CD4-positive, alpha-beta T cell (primary cell): ENCODE data around the gene BRD1. TPM values are rescaled to one million over a fixed set of nuclear protein-coding genes. Genes with fewer than 3 reads are reported as not detected.

Source experiments
- ATAC-seq: fragments of 200-7000 bp; cut with Tn5 transposase; one replicate; pipeline ENCODE4 v1.10.0; 2022; ENCODE audit warnings: mild to moderate bottlenecking; ENCODE audit not compliant: poor library complexity
- CTCF ChIA-PET: fragments of 350-600 bp; sonication (Branson Sonifier 250); formaldehyde crosslinking; loops from one replicate; lab custom pipeline; 2021; ENCODE audit warnings: antibody characterized with exemption, inconsistent platforms; lab: Charles Lee
- POLR2A ChIA-PET: fragments of 350-600 bp; sonication (Branson Sonifier 250); formaldehyde crosslinking; loops from one replicate; lab custom pipeline; 2021; ENCODE audit warnings: antibody characterized with exemption, inconsistent platforms; lab: Charles Lee
- DNase-seq, 14 experiments: peaks; one replicate each; pipeline ENCODE4 v3.0.0-alpha.2; 2013 to 2020; ENCODE audit warnings: mixed read lengths in 2 of 14
- H3K27ac ChIP-seq, 2 donors: one replicate each; pipeline versions ENCODE4 v1.5.1 to v1.7.0; 2013; ENCODE audit warnings: low read length in 2 of 2, low read depth in 1 of 2, mild to moderate bottlenecking in 1 of 2
- H3K27me3 ChIP-seq, 2 experiments: 1 replicate in 1 of 2; 2 replicates in 1 of 2; pipeline versions ENCODE4 v1.6.1 to v1.7.0; 2013; ENCODE audit warnings: low read length in 2 of 2, control low read depth in 1 of 2, mild to moderate bottlenecking in 1 of 2, moderate library complexity in 1 of 2; ENCODE audit not compliant: insufficient read depth in 2 of 2, control insufficient read depth in 1 of 2
- H3K36me3 ChIP-seq: one replicate; pipeline ENCODE4 v1.6.1; 2013; ENCODE audit warnings: low read length, control low read depth; ENCODE audit not compliant: insufficient read depth
- H3K4me1 ChIP-seq: one replicate; pipeline ENCODE4 v1.6.1; 2013; ENCODE audit warnings: low read length, control low read depth; ENCODE audit not compliant: insufficient read depth
- H3K4me3 ChIP-seq: one replicate; pipeline ENCODE4 v1.5.1; 2013; ENCODE audit warnings: mild to moderate bottlenecking, low read length, moderate library complexity
- H3K9me3 ChIP-seq, 2 experiments: 1 replicate in 1 of 2; 2 replicates in 1 of 2; pipeline versions ENCODE4 v1.6.1 to v1.7.0; 2013; ENCODE audit warnings: low read length in 2 of 2, mild to moderate bottlenecking in 2 of 2, control low read depth in 1 of 2, moderate library complexity in 1 of 2; ENCODE audit not compliant: control insufficient read depth in 1 of 2, insufficient read depth in 1 of 2
- H3K27ac Mint-ChIP-seq: one replicate; pipeline ENCODE4 v1.8.0; 2020; ENCODE audit warnings: mixed read lengths
- H3K27me3 Mint-ChIP-seq: one replicate; pipeline ENCODE4 v1.8.0; 2021; ENCODE audit warnings: mixed read lengths
- H3K36me3 Mint-ChIP-seq: one replicate; pipeline ENCODE4 v1.8.0; 2021; ENCODE audit warnings: low read depth, mixed read lengths
- H3K4me1 Mint-ChIP-seq: one replicate; pipeline ENCODE4 v1.8.0; 2021; ENCODE audit warnings: low read depth, mixed read lengths
- H3K4me3 Mint-ChIP-seq: one replicate; pipeline ENCODE4 v1.8.0; 2020; ENCODE audit warnings: mild to moderate bottlenecking, mixed read lengths
- H3K9me3 Mint-ChIP-seq: one replicate; pipeline ENCODE4 v1.8.0; 2020; ENCODE audit warnings: mixed read lengths
- CTCF ChIP-seq: fragments of 200-600 bp; IDR thresholded peaks from one replicate; pipeline ENCODE4 v1.8.0; 2022; ENCODE audit warnings: antibody characterized with exemption, mild to moderate bottlenecking
- intact Hi-C, 2 experiments: fragments of 100-400 bp; cut with DNase I in 1 of 2; cut with micrococcal nuclease in 1 of 2; formaldehyde crosslinking; loops; one replicate each; pipeline versions ENCODE4 v1.15.1 to v1.9.0; 2023 to 2025; cut with DNase I, micrococcal nuclease
- total RNA-seq, 174 experiments: library from RNA in 2 of 174; stranded (reverse) in 2 of 174; gene quantifications; one replicate each; pipeline ENCODE4 v1.2.3 and lab custom pipeline; 2021 to 2026

The BRD1 gene
- total RNA-seq, 2 experiments from 2014 or later, result 129 to 130 TPM

- CTCF ChIA-PET, result interaction anchor here (0.5 kb wide), 1 partner anchor 104 kb away, joined by 3 read pairs; no protein-coding TSS in a partner anchor
- Mint-ChIP-seq H3K4me1 (peaks cover 53% of the 10 kb centered on the region), H3K27ac (peak overlapping the region; percentile 30), H3K36me3 (peaks cover 69% of the 10 kb centered on the region), H3K4me3 (no peak overlapping the region), H3K9me3 (no peaks in the 10 kb centered on the region), H3K27me3 (no peaks in the 10 kb centered on the region)
- POLR2A ChIA-PET, result interaction anchor here (0.9 to 1.7 kb wide), 2 partner anchors 11 to 48 kb away, joined by 3 read pairs; no protein-coding TSS in a partner anchor
- Histone ChIP-seq H3K27ac (no peak overlapping the region), H3K36me3 (peaks cover 54% of the 10 kb centered on the region), H3K9me3 (no peaks in the 10 kb centered on the region), H3K27me3 (no peaks in the 10 kb centered on the region), H3K4me1 (peaks cover 80% of the 10 kb centered on the region), H3K4me3 (no peak overlapping the region)
- intact Hi-C loops, result loop anchor here in 1 of 2 experiments (10.0 kb wide), 1 partner anchor 51 kb away; the partner anchor contains the start of gene ZBED4
- DNase-seq, result no peak
- ATAC-seq, result no peak
- TF ChIP-seq CTCF, result no peak
Observed at GRCh38 chr22:49803737-49804375, 23.8 kb downstream of the BRD1 start.

- Mint-ChIP-seq H3K27ac (no peak overlapping the region), H3K9me3 (no peaks in the 10 kb centered on the region), H3K27me3 (no peaks in the 10 kb centered on the region), H3K36me3 (peaks cover 71% of the 10 kb centered on the region), H3K4me3 (no peak overlapping the region), H3K4me1 (peaks cover 46% of the 10 kb centered on the region)
- no peak for TF ChIP-seq CTCF
- Histone ChIP-seq H3K4me3 (no peak overlapping the region), H3K4me1 (peaks cover 73% of the 10 kb centered on the region), H3K9me3 (no peaks in the 10 kb centered on the region), H3K36me3 (peaks cover 61% of the 10 kb centered on the region), H3K27me3 (no peaks in the 10 kb centered on the region), H3K27ac (no peak overlapping the region)
- ATAC-seq, result no peak
- intact Hi-C loops, result loop anchor here in 1 of 2 experiments (10.0 kb wide), 1 partner anchor 52 kb away; the partner anchor contains the start of gene ZBED4
- POLR2A ChIA-PET, result interaction anchor here (1.7 kb wide), 1 partner anchor 10 kb away, joined by 3 read pairs; no protein-coding TSS in a partner anchor
- CTCF ChIA-PET, result interaction anchor here (0.6 kb wide), 1 partner anchor 872 kb away, joined by 3 read pairs; no protein-coding TSS in a partner anchor
- DNase-seq, result no peak
Observed at GRCh38 chr22:49803134-49803533, 24.5 kb downstream of the BRD1 start.

GRCh38 chr22:49801391-49802060 is 26.1 kb downstream of the BRD1 start:
- ChIA-PET CTCF (no interaction called here), POLR2A (no interaction called here)
- H3K4me3 Mint-ChIP-seq, result no peak overlapping the region

More at GRCh38 chr22:49801391-49802060, 26.1 kb downstream of the BRD1 start:
- peaks cover 30% of the 10 kb centered on the region for H3K4me1 Mint-ChIP-seq
- Histone ChIP-seq H3K36me3 (peaks cover 77% of the 10 kb centered on the region), H3K27me3 (no peaks in the 10 kb centered on the region), H3K4me1 (peaks cover 60% of the 10 kb centered on the region), H3K9me3 (no peaks in the 10 kb centered on the region), H3K27ac (no peak overlapping the region), H3K4me3 (no peak overlapping the region)
- intact Hi-C loops, result loop anchor here in 1 of 2 experiments (10.0 kb wide), 1 partner anchor 53 kb away; the partner anchor contains the start of gene ZBED4
- no peaks in the 10 kb centered on the region for H3K9me3 Mint-ChIP-seq
- H3K27me3 Mint-ChIP-seq, result no peaks in the 10 kb centered on the region
- no peak overlapping the region for H3K27ac Mint-ChIP-seq
- ATAC-seq, result no peak
- no peak for DNase-seq
- TF ChIP-seq CTCF, result no peak
- H3K36me3 Mint-ChIP-seq, result peaks cover 77% of the 10 kb centered on the region
